Skeletal muscle satellite cell (primary cell): ENCODE data around the gene C16orf89.
A peak's percentile ranks its signal among the peaks of the same experiment; 100 is the strongest.
"Not testable (repeated sequence)": the region's sequence is repeated elsewhere in the genome, so short reads cannot be mapped to it uniquely, and the experiment has no call there.

ENCODE experiments used
- H3K27me3 ChIP-seq: 2 replicates; pipeline ENCODE4 v1.7.0; 2013; ENCODE audit warnings: low read length; ENCODE audit not compliant: control insufficient read depth, insufficient read depth
- H3K36me3 ChIP-seq: 2 replicates; pipeline ENCODE4 v1.7.0; 2013; ENCODE audit warnings: mild to moderate bottlenecking, control low read depth, low read length; ENCODE audit not compliant: insufficient read depth
- H3K4me1 ChIP-seq: 2 replicates; pipeline ENCODE4 v1.7.0; 2013; ENCODE audit warnings: low read length; ENCODE audit not compliant: control insufficient read depth, insufficient read depth
- H3K4me2 ChIP-seq: 2 replicates; pipeline ENCODE4 v1.7.0; 2013; ENCODE audit warnings: mild to moderate bottlenecking, low read length
- H3K4me3 ChIP-seq: 2 replicates; pipeline ENCODE4 v1.7.0; 2013; ENCODE audit warnings: low read length
- H3K9ac ChIP-seq: 2 replicates; pipeline ENCODE4 v1.7.0; 2013; ENCODE audit warnings: mild to moderate bottlenecking, low read depth, low read length, moderate library complexity
- H3K9me3 ChIP-seq: replicated peaks from 2 replicates; pipeline ENCODE4 v1.7.0; 2013; ENCODE audit warnings: mild to moderate bottlenecking, control low read depth, low read length

C16orf89 gene

GRCh38 chr16:5080996-5081395 is 15.2 kb upstream of the C16orf89 start:
- not testable (repeated sequence) for H3K4me1 ChIP-seq, H3K4me2 ChIP-seq, H3K9ac ChIP-seq, H3K27me3 ChIP-seq, H3K9me3 ChIP-seq, H3K4me3 ChIP-seq
- H3K36me3 ChIP-seq: peaks cover 30% of the 10 kb centered on the region

GRCh38 chr16:5080461-5080860 is 14.7 kb upstream of the C16orf89 start:
- not testable (repeated sequence) for H3K4me1 ChIP-seq, H3K9me3 ChIP-seq, H3K4me2 ChIP-seq, H3K4me3 ChIP-seq, H3K9ac ChIP-seq, H3K27me3 ChIP-seq
- peaks cover 30% of the 10 kb centered on the region for H3K36me3 ChIP-seq

DNA sequence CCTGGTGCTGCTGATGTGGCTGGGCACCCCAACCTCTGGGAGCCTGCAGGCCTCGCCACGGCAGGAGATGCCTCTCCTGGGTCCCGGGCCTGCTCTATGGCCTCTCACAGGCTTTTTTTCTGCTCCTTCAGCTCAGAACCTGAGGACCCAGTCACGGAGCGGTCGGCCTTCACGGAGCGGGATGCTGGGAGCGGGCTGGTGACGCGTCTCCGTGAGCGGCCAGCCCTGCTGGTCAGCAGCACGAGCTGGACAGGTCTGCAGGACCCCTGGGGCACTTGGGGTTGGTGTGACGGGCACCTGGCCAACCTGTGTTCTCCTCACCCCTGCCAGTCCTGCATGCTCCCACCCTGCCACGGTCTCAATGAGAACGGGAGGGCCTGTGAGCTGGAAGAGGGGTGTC is 12.9 kb upstream of the C16orf89 start:
- no peak overlapping the region for H3K4me2 ChIP-seq
- no peak overlapping the region for H3K4me3 ChIP-seq
- H3K9me3 ChIP-seq: no peaks in the 10 kb centered on the region
- no peak overlapping the region for H3K9ac ChIP-seq
- H3K27me3 ChIP-seq: no peaks in the 10 kb centered on the region
- no peaks in the 10 kb centered on the region for H3K4me1 ChIP-seq
- H3K36me3 ChIP-seq: peaks cover 24% of the 10 kb centered on the region

- Histone ChIP-seq H3K4me1 (peaks cover 10% of the 10 kb centered on the region), H3K9ac (no peak overlapping the region), H3K9me3 (no peaks in the 10 kb centered on the region), H3K4me3 (no peak overlapping the region), H3K36me3 (peaks cover 21% of the 10 kb centered on the region), H3K27me3 (no peaks in the 10 kb centered on the region), H3K4me2 (no peak overlapping the region)
These were observed 11.5 kb upstream of the C16orf89 start for GRCh38 chr16:5077304-5077703.

- no peaks in the 10 kb centered on the region for H3K27me3 ChIP-seq
- peaks cover 15% of the 10 kb centered on the region for H3K4me1 ChIP-seq
- H3K4me2 ChIP-seq: no peak overlapping the region
- H3K36me3 ChIP-seq: peaks cover 21% of the 10 kb centered on the region
- H3K4me3 ChIP-seq: no peak overlapping the region
- H3K9ac ChIP-seq: no peak overlapping the region
- no peaks in the 10 kb centered on the region for H3K9me3 ChIP-seq
These were observed 9.9 kb upstream of the C16orf89 start for GRCh38 chr16:5075637-5076036.

DNA sequence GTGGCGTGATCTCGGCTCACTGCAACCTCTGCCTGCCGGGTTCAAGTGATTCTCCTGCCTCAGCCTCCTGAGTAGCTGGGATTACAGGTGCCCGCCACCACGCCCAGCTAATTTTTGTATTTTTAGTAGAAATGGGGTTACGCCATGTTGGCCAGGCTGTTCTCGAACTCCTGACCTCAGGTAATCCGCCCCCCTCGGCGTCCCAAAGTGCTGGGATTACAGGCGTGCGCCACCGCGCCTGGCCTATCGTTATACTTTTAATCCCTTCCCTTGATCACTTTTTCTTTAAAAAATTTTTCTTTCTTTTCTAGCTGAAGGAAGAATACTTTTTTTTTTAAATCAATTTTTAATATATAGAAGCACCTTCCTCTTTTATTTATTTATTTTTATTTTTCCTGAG is 8.0 kb upstream of the C16orf89 start:
- not testable (repeated sequence) for H3K27me3 ChIP-seq, H3K4me2 ChIP-seq, H3K9me3 ChIP-seq, H3K4me3 ChIP-seq, H3K9ac ChIP-seq
- Histone ChIP-seq H3K36me3 (peaks cover 21% of the 10 kb centered on the region), H3K4me1 (peaks cover 15% of the 10 kb centered on the region)

- H3K4me3 ChIP-seq: peak overlapping the region; percentile 90
- H3K9ac ChIP-seq: no peak overlapping the region
- peak overlapping the region; percentile 87 for H3K4me2 ChIP-seq
- H3K9me3 ChIP-seq: no peaks in the 10 kb centered on the region
- H3K27me3 ChIP-seq: no peaks in the 10 kb centered on the region
- H3K36me3 ChIP-seq: peaks cover 18% of the 10 kb centered on the region
- peaks cover 15% of the 10 kb centered on the region for H3K4me1 ChIP-seq
These were observed 7.5 kb upstream of the C16orf89 start for GRCh38 chr16:5073279-5073629.

GRCh38 chr16:5072334-5073278 is 6.8 kb upstream of the C16orf89 start:
- H3K27me3 ChIP-seq: peaks cover under 1% of the 10 kb centered on the region
- peaks cover 15% of the 10 kb centered on the region for H3K4me1 ChIP-seq
- peak overlapping the region; percentile 88 for H3K9ac ChIP-seq
- peak overlapping the region; percentile 87 for H3K4me2 ChIP-seq
- H3K4me3 ChIP-seq: peak overlapping the region; percentile 90
- no peaks in the 10 kb centered on the region for H3K9me3 ChIP-seq
- H3K36me3 ChIP-seq: peaks cover 18% of the 10 kb centered on the region

DNA sequence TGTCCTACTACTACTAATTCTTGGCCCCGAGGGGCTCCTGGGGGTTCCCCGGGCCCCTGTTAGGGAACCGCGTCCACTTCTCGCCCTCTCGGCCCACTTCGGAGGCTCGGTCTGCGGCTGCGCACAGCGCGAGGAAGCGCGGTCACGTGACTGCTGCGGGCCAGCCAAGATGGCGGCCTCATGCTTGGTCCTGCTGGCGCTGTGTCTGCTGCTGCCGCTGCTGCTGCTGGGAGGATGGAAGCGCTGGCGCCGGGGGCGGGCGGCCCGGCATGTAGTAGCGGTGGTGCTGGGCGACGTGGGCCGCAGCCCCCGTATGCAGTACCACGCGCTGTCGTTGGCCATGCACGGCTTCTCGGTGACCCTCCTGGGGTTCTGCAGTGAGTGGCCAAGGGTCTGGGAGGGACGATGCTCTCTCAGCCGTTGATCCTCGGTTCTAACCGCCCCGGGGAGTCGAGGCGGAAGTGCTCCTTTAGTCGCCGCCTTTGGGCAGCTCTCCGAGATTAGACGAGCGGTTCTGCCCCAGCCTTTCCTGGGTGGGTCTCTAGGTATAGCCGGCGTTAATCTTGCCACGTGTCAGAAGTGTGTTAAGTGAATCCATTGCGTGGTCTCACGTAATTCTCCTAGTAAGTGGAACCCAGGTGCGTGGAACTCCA is 6.1 kb upstream of the C16orf89 start, which contains the start of gene ALG1:
Gene ALG1 (plus strand): TSS at position 163 of the 653 bp plus-strand sequence. CDS start 7 bp downstream, at position 170.
- Histone ChIP-seq H3K4me1 (peaks cover 15% of the 10 kb centered on the region), H3K9me3 (no peaks in the 10 kb centered on the region), H3K4me3 (peak within 1 kb of the TSS; percentile 90), H3K4me2 (peak within 1 kb of the TSS; percentile 87), H3K36me3 (peaks cover 14% of the 10 kb centered on the region), H3K27me3 (peaks cover 9% of the 10 kb centered on the region), H3K9ac (peak within 1 kb of the TSS; percentile 88)

- peaks cover 15% of the 10 kb centered on the region for H3K4me1 ChIP-seq
- H3K4me3 ChIP-seq: peak overlapping the region; percentile 90
- no peaks in the 10 kb centered on the region for H3K9me3 ChIP-seq
- peak overlapping the region; percentile 87 for H3K4me2 ChIP-seq
- H3K27me3 ChIP-seq: peaks cover 9% of the 10 kb centered on the region
- H3K9ac ChIP-seq: peak overlapping the region; percentile 88
- peaks cover 10% of the 10 kb centered on the region for H3K36me3 ChIP-seq
These were observed 5.6 kb upstream of the C16orf89 start for GRCh38 chr16:5071341-5071680.

DNA sequence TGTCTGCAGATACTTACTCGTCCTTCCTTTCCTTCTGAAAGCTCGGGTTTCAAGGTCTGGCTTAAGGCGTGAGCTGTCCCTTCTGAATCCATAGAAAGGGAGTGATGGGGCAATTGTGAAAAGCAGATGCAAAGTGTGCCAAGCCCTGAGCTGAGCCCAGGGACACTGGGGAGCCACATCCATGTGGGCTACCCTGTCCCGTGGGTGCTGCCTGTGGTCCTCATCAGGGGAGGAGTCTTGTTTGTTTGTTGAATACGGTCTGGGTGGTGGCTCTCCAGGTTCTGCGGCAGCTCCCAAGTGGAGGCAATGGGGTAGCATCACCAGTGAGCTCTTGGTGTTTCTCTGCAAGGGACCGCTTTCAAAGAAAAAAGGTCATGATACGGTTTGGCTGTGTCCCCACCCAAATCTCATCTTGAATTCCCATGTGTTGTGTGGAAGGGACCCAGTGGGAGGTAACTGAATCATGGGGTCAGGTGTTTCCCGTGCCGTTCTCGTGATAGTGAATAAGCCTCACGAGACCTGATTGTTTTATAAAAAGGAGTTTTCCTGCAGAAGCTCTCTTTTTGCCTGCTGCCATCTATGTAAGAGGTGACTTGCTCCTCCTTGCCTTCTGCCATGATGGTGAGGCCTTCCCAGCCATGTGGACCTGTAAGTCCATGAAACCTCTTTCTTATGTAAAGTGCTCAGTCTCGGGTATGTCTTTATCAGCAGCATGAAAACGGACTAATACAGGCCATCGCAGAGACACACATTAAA is 4.9 kb upstream of the C16orf89 start:
- no peak overlapping the region for H3K4me2 ChIP-seq
- peaks cover 3% of the 10 kb centered on the region for H3K36me3 ChIP-seq
- peaks cover 9% of the 10 kb centered on the region for H3K27me3 ChIP-seq
- H3K4me3 ChIP-seq: no peak overlapping the region
- no peaks in the 10 kb centered on the region for H3K9me3 ChIP-seq
- H3K9ac ChIP-seq: no peak overlapping the region
- peaks cover 15% of the 10 kb centered on the region for H3K4me1 ChIP-seq
